ENCODE data around the gene SOHLH2.

Gene SOHLH2

GRCh38 chr13:36214163-36214921 lies at the start of gene SOHLH2:
TSS of gene SOHLH2 (minus strand) at chr13:36214556. CDS start at chr13:36214526, 30 bp downstream.
- DNase-seq = no peak

- no peak for DNase-seq
Measured at GRCh38 chr13:36261976-36262375, 47.6 kb upstream of the SOHLH2 start.

- no peak for DNase-seq
Measured at GRCh38 chr13:36261011-36261410, 46.7 kb upstream of the SOHLH2 start.

GRCh38 chr13:36259361-36260137 lies 45.2 kb upstream of the SOHLH2 start:
- DNase-seq = no peak

GRCh38 chr13:36258831-36259230 lies 44.5 kb upstream of the SOHLH2 start:
- DNase-seq = no peak

GRCh38 chr13:36251526-36251925 lies 37.2 kb upstream of the SOHLH2 start:
- DNase-seq = no peak

- DNase-seq = no peak
Measured at GRCh38 chr13:36251017-36251416, 36.7 kb upstream of the SOHLH2 start.

GRCh38 chr13:36248700-36249099 lies 34.3 kb upstream of the SOHLH2 start:
- no peak for DNase-seq

GRCh38 chr13:36244990-36245389 lies 30.6 kb upstream of the SOHLH2 start:
- DNase-seq = no peak

- DNase-seq = no peak
Measured at GRCh38 chr13:36244073-36244472, 29.7 kb upstream of the SOHLH2 start.

GRCh38 chr13:36242761-36243160 lies 28.4 kb upstream of the SOHLH2 start:
- DNase-seq = no peak

- no peak for DNase-seq
Measured at GRCh38 chr13:36231236-36231635, 16.9 kb upstream of the SOHLH2 start.

- DNase-seq = no peak
Measured at GRCh38 chr13:36224730-36225129, 10.4 kb upstream of the SOHLH2 start.

GRCh38 chr13:36219883-36220282 lies 5.5 kb upstream of the SOHLH2 start:
- no peak for DNase-seq

- DNase-seq = no peak
Measured at GRCh38 chr13:36217456-36217855, 3.1 kb upstream of the SOHLH2 start.

GRCh38 chr13:36212789-36213188 lies 1.6 kb downstream of the SOHLH2 start:
- DNase-seq = no peak

- DNase-seq = no peak
Measured at GRCh38 chr13:36211567-36211966, 2.8 kb downstream of the SOHLH2 start.

GRCh38 chr13:36210738-36211137 lies 3.6 kb downstream of the SOHLH2 start:
- no peak for DNase-seq

- no peak for DNase-seq
Measured at GRCh38 chr13:36207672-36208071, 6.7 kb downstream of the SOHLH2 start.

- DNase-seq = no peak
Measured at GRCh38 chr13:36193151-36193855, 21.1 kb downstream of the SOHLH2 start.

- DNase-seq = no peak
Measured at GRCh38 chr13:36192166-36192565, 22.2 kb downstream of the SOHLH2 start.

GRCh38 chr13:36190771-36191170 lies 23.6 kb downstream of the SOHLH2 start:
- DNase-seq = no peak

GRCh38 chr13:36188441-36188840 lies 25.9 kb downstream of the SOHLH2 start:
- DNase-seq = no peak

- DNase-seq = no peak
Measured at GRCh38 chr13:36183901-36184300, 30.5 kb downstream of the SOHLH2 start.

All from DMS 273 treated with DMSO at 0.1 percent for 48 hours (cell line).